Suprapubic skin (tissue), 4 donors: ENCODE results near the gene CREB5. TPM values are rescaled to one million over a fixed set of nuclear protein-coding genes. Genes with fewer than 3 reads are reported as not detected.

Experiments
- DNase-seq, 2 donors: peaks; one replicate each; pipeline ENCODE4 v3.0.0-alpha.2; 2019; ENCODE audit warnings: low spot score in 2 of 2
- H3K27ac ChIP-seq: fragments of 200-600 bp; sonication (generic); one replicate; pipeline ENCODE4 v1.5.1; 2019
- H3K27me3 ChIP-seq: fragments of 200-600 bp; sonication (generic); one replicate; pipeline ENCODE4 v1.5.1; 2019
- H3K36me3 ChIP-seq: fragments of 200-600 bp; sonication (generic); one replicate; pipeline ENCODE4 v1.5.1; 2019
- H3K4me1 ChIP-seq: fragments of 200-600 bp; sonication (generic); one replicate; pipeline ENCODE4 v1.5.1; 2019
- H3K4me3 ChIP-seq: fragments of 200-600 bp; sonication (generic); one replicate; pipeline ENCODE4 v1.5.1; 2019; ENCODE audit warnings: mild to moderate bottlenecking
- H3K9me3 ChIP-seq: fragments of 200-600 bp; sonication (generic); one replicate; pipeline ENCODE4 v1.5.1; 2019
- EP300 ChIP-seq: sonication (generic); formaldehyde crosslinking; IDR thresholded peaks from one replicate; pipeline ENCODE4 v1.6.1; 2017; ENCODE audit warnings: antibody characterized with exemption
- POLR2A ChIP-seq, 2 donors: fragments of 450-650 bp; IDR thresholded peaks; one replicate each; pipeline ENCODE4 v1.6.1; 2017; ENCODE audit warnings: antibody characterized with exemption in 2 of 2, mild to moderate bottlenecking in 2 of 2, moderate library complexity in 2 of 2
- POLR2AphosphoS5 ChIP-seq, 3 donors: sonication (generic); formaldehyde crosslinking; IDR thresholded peaks; one replicate each; pipeline ENCODE4 v1.6.1; 2017; ENCODE audit warnings: antibody characterized with exemption in 3 of 3
- WGBS: methylation state at CpG from one replicate; pipeline ENCODE4 v1.1.5; 2018; 5-methylcytosine and 5-hydroxymethylcytosine counted together
- total RNA-seq, 4 donors: library from RNA; depleted of rRNA; stranded (reverse); fragments of >200 nt; gene quantifications; one replicate each; pipeline ENCODE4 v1.1.0, GENCODE V29; 2016
- TF ChIP-seq, protein P1 (sequence below), 2 donors: fragments of 200-600 bp in 1 of 2; fragments of 450-650 bp in 1 of 2; sonication (generic) in 1 of 2; IDR thresholded peaks; one replicate each; pipeline ENCODE4 v1.5.1; 2016 to 2019; ENCODE audit warnings: antibody characterized with exemption in 2 of 2, mild to moderate bottlenecking in 1 of 2, moderate library complexity in 1 of 2

Gene CREB5
- total RNA-seq, 4 donors from 2014 or later = 6.2 to 12.1 (median 10.0) TPM

- Histone ChIP-seq H3K4me3 (no peak overlapping the region), H3K27ac (peak overlapping the region; percentile 5), H3K4me1 (peaks cover 35% of the 10 kb centered on the region), H3K27me3 (no peaks in the 10 kb centered on the region), H3K36me3 (peaks cover 3% of the 10 kb centered on the region), H3K9me3 (no peaks in the 10 kb centered on the region)
- TF ChIP-seq EP300 (no peak), POLR2A (IDR thresholded peaks at IDR 0.05) (no peak), POLR2AphosphoS5 (IDR thresholded peaks at IDR 0.05) (no peak)
- TF ChIP-seq, protein P1, sequence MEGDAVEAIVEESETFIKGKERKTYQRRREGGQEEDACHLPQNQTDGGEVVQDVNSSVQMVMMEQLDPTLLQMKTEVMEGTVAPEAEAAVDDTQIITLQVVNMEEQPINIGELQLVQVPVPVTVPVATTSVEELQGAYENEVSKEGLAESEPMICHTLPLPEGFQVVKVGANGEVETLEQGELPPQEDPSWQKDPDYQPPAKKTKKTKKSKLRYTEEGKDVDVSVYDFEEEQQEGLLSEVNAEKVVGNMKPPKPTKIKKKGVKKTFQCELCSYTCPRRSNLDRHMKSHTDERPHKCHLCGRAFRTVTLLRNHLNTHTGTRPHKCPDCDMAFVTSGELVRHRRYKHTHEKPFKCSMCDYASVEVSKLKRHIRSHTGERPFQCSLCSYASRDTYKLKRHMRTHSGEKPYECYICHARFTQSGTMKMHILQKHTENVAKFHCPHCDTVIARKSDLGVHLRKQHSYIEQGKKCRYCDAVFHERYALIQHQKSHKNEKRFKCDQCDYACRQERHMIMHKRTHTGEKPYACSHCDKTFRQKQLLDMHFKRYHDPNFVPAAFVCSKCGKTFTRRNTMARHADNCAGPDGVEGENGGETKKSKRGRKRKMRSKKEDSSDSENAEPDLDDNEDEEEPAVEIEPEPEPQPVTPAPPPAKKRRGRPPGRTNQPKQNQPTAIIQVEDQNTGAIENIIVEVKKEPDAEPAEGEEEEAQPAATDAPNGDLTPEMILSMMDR (IDR thresholded peaks at IDR 0.05) = no peak
- 29% methylated on average over 3 of the region's 3 CpGs for WGBS
- no peak for DNase-seq
Measured at GRCh38 chr7:28725045-28725642, 312.8 kb downstream of the CREB5 start.

GRCh38 chr7:28725911-28726310 is 313.6 kb downstream of the CREB5 start:
- H3K27ac ChIP-seq = peak overlapping the region; percentile 44
- peaks cover 35% of the 10 kb centered on the region for H3K4me1 ChIP-seq
- TF ChIP-seq POLR2A (IDR thresholded peaks at IDR 0.05) (no peak), EP300 (no peak), POLR2AphosphoS5 (IDR thresholded peaks at IDR 0.05) (no peak)
- TF ChIP-seq, protein P1 (IDR thresholded peaks at IDR 0.05) = no peak
- H3K4me3 ChIP-seq = no peak overlapping the region
- H3K27me3 ChIP-seq = no peaks in the 10 kb centered on the region
- 20% methylated on average over 2 of the region's 2 CpGs for WGBS
- no peaks in the 10 kb centered on the region for H3K9me3 ChIP-seq
- peaks cover 3% of the 10 kb centered on the region for H3K36me3 ChIP-seq
- DNase-seq = no peak

DNA sequence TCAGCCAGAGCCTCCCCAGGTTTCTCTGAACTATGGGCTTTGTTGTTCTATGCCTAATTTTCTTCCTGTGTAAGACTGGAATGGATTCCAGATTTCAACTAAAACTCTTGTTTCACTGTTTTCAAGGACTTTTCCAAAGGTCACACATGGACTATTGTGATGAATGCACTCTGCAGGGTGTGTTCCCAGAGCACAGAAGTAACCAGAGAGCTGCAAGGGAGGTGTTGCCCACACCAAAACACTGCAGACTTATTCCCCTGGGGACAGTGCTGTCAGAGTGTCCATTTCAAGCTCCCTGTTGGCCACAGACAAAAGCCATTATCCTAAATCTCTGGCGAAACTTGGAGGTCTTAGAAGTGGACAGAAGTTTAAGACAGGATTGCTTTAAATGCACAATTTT is 314.2 kb downstream of the CREB5 start:
- DNase-seq = no peak

GRCh38 chr7:28729281-28729680 is 317.0 kb downstream of the CREB5 start:
- Histone ChIP-seq H3K9me3 (no peaks in the 10 kb centered on the region), H3K27me3 (no peaks in the 10 kb centered on the region), H3K4me1 (peaks cover 50% of the 10 kb centered on the region), H3K27ac (no peak overlapping the region), H3K36me3 (no peaks in the 10 kb centered on the region), H3K4me3 (no peak overlapping the region)
- no peak for TF ChIP-seq EP300
- no peak for TF ChIP-seq POLR2AphosphoS5 (IDR thresholded peaks at IDR 0.05)
- no peak for TF ChIP-seq POLR2A (IDR thresholded peaks at IDR 0.05)
- TF ChIP-seq, protein P1 (IDR thresholded peaks at IDR 0.05) = no peak
- 65% methylated on average over 8 of the region's 8 CpGs for WGBS
- no peak for DNase-seq

More for the DNA sequence above, 314.2 kb downstream of the CREB5 start:
- TF ChIP-seq POLR2A (IDR thresholded peaks at IDR 0.05) = no peak
- TF ChIP-seq EP300 = no peak
- TF ChIP-seq, protein P1 (IDR thresholded peaks at IDR 0.05) = no peak
- no peak for TF ChIP-seq POLR2AphosphoS5 (IDR thresholded peaks at IDR 0.05)
- Histone ChIP-seq H3K27me3 (no peaks in the 10 kb centered on the region), H3K4me3 (no peak overlapping the region), H3K9me3 (no peaks in the 10 kb centered on the region), H3K4me1 (peaks cover 39% of the 10 kb centered on the region), H3K27ac (peak overlapping the region; percentile 44), H3K36me3 (peaks cover 3% of the 10 kb centered on the region)
- 67% methylated on average over 1 of the region's 1 CpG for WGBS

DNA sequence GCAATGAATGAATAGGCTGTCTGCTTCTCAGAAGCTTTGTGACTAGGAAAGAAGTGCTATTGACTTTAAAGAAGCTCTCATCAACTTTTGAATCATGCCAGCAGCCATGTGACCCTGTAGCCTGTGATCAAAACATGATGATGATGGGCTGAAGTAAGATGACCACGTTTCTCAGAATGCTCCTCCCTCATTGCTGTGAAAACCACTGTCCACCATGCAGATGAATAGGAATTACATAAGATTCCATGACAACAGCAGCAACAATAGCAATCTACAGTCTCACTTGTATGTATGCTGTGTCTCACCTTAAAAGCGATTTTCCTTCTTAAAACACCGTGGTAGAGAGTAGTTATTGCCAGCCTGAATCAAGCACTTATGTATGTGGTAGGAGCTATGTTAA is 317.4 kb downstream of the CREB5 start:
- 73% methylated on average over 3 of the region's 3 CpGs for WGBS
- H3K27ac ChIP-seq = no peak overlapping the region
- peaks cover 48% of the 10 kb centered on the region for H3K4me1 ChIP-seq
- no peak overlapping the region for H3K4me3 ChIP-seq
- TF ChIP-seq, protein P1 (IDR thresholded peaks at IDR 0.05) = no peak
- no peak for TF ChIP-seq POLR2AphosphoS5 (IDR thresholded peaks at IDR 0.05)
- TF ChIP-seq EP300 = no peak
- no peak for TF ChIP-seq POLR2A (IDR thresholded peaks at IDR 0.05)
- DNase-seq = no peak
- no peaks in the 10 kb centered on the region for H3K27me3 ChIP-seq
- no peaks in the 10 kb centered on the region for H3K9me3 ChIP-seq
- no peaks in the 10 kb centered on the region for H3K36me3 ChIP-seq
